ENCODE data around the gene RNF168. TPM values are rescaled to one million over a fixed set of nuclear protein-coding genes. Genes with fewer than 3 reads are reported as not detected.
"Not testable (repeated sequence)": the region's sequence is repeated elsewhere in the genome, so short reads cannot be mapped to it uniquely, and the experiment has no call there.

Gene RNF168
- polyA plus RNA-seq, 2 donors, result 5.3 to 5.7 TPM

- H3K36me3 ChIP-seq (ENCODE audit: control insufficient read depth in 2 of 2, insufficient read depth in 2 of 2, low read length in 1 of 2), result no peaks in the 10 kb centered on the region
- H3K9me3 ChIP-seq (ENCODE audit: control insufficient read depth in 2 of 2, insufficient read depth in 1 of 2, low read depth in 1 of 2, low read length in 1 of 2), result no peaks in the 10 kb centered on the region
- H3K4me1 ChIP-seq (ENCODE audit: control insufficient read depth in 2 of 2, insufficient read depth in 2 of 2, low read length in 1 of 2), result peaks cover 0 to 2% of the 10 kb centered on the region in 2 donors
- peak overlapping the region; percentile 66 to 76 for H3K27ac ChIP-seq (ENCODE audit: low read depth in 2 of 2, low read length in 1 of 2)
- no peaks in the 10 kb centered on the region for H3K27me3 ChIP-seq (ENCODE audit: control insufficient read depth in 1 of 2, insufficient read depth in 2 of 2, low read length in 2 of 2)
- 35 to 37% methylated on average over 18 of the region's 18 CpGs for WGBS, 2 donors
- H3K4me3 ChIP-seq (ENCODE audit: low read depth in 1 of 2, low read length in 2 of 2), result no peak overlapping the region
These were observed 33.9 kb upstream of the RNF168 start for GRCh38 chr3:196537319-196537984.

- Histone ChIP-seq H3K4me3 (ENCODE audit: low read depth in 1 of 2, low read length in 2 of 2) (no peak overlapping the region), H3K27me3 (ENCODE audit: control insufficient read depth in 1 of 2, insufficient read depth in 2 of 2, low read length in 2 of 2) (no peaks in the 10 kb centered on the region), H3K9me3 (ENCODE audit: control insufficient read depth in 2 of 2, insufficient read depth in 1 of 2, low read depth in 1 of 2, low read length in 1 of 2) (no peaks in the 10 kb centered on the region), H3K27ac (ENCODE audit: low read depth in 2 of 2, low read length in 1 of 2) (no peak overlapping the region), H3K4me1 (ENCODE audit: control insufficient read depth in 2 of 2, insufficient read depth in 2 of 2, low read length in 1 of 2) (peaks cover 0 to 5% of the 10 kb centered on the region in 2 donors), H3K36me3 (ENCODE audit: control insufficient read depth in 2 of 2, insufficient read depth in 2 of 2, low read length in 1 of 2) (no peaks in the 10 kb centered on the region)
- WGBS, 2 donors, result 49 to 52% methylated on average over 14 of the region's 14 CpGs
These were observed 29.7 kb upstream of the RNF168 start for GRCh38 chr3:196533260-196533681.

GRCh38 chr3:196531418-196531817, 27.9 kb upstream of the RNF168 start:
- Histone ChIP-seq H3K36me3 (ENCODE audit: control insufficient read depth in 2 of 2, insufficient read depth in 2 of 2, low read length in 1 of 2) (no peaks in the 10 kb centered on the region), H3K9me3 (ENCODE audit: control insufficient read depth in 2 of 2, insufficient read depth in 1 of 2, low read depth in 1 of 2, low read length in 1 of 2) (no peaks in the 10 kb centered on the region), H3K27ac (ENCODE audit: low read depth in 2 of 2, low read length in 1 of 2) (no peak overlapping the region), H3K4me1 (ENCODE audit: control insufficient read depth in 2 of 2, insufficient read depth in 2 of 2, low read length in 1 of 2) (peaks cover 0 to 3% of the 10 kb centered on the region in 2 donors), H3K4me3 (ENCODE audit: low read depth in 1 of 2, low read length in 2 of 2) (no peak overlapping the region), H3K27me3 (ENCODE audit: control insufficient read depth in 1 of 2, insufficient read depth in 2 of 2, low read length in 2 of 2) (no peaks in the 10 kb centered on the region)
- WGBS, 2 donors, result 61 to 71% methylated on average over 4 of the region's 4 CpGs

- Histone ChIP-seq H3K27ac (ENCODE audit: low read depth in 2 of 2, low read length in 1 of 2) (peak overlapping the region; percentile 11 to 89), H3K4me3 (ENCODE audit: low read depth in 1 of 2, low read length in 2 of 2) (peak overlapping the region; percentile 36 to 57)
These were observed 25.2 kb upstream of the RNF168 start for GRCh38 chr3:196528639-196529233.

GRCh38 chr3:196525141-196525540, 21.6 kb upstream of the RNF168 start:
- peaks cover 0 to 3% of the 10 kb centered on the region in 2 donors for H3K4me1 ChIP-seq (ENCODE audit: control insufficient read depth in 2 of 2, insufficient read depth in 2 of 2, low read length in 1 of 2)
- H3K36me3 ChIP-seq (ENCODE audit: control insufficient read depth in 2 of 2, insufficient read depth in 2 of 2, low read length in 1 of 2), result no peaks in the 10 kb centered on the region
- 83 to 86% methylated on average over 4 of the region's 4 CpGs for WGBS, 2 donors
- H3K9me3 ChIP-seq (ENCODE audit: control insufficient read depth in 2 of 2, insufficient read depth in 1 of 2, low read depth in 1 of 2, low read length in 1 of 2), result peaks cover 0 to 8% of the 10 kb centered on the region in 2 donors
- no peaks in the 10 kb centered on the region for H3K27me3 ChIP-seq (ENCODE audit: control insufficient read depth in 1 of 2, insufficient read depth in 2 of 2, low read length in 2 of 2)
- no peak overlapping the region for H3K4me3 ChIP-seq (ENCODE audit: low read depth in 1 of 2, low read length in 2 of 2)
- no peak overlapping the region for H3K27ac ChIP-seq (ENCODE audit: low read depth in 2 of 2, low read length in 1 of 2)

More at GRCh38 chr3:196528639-196529233, 25.2 kb upstream of the RNF168 start:
- H3K4me1 ChIP-seq (ENCODE audit: control insufficient read depth in 2 of 2, insufficient read depth in 2 of 2, low read length in 1 of 2), result peaks cover 0 to 3% of the 10 kb centered on the region in 2 donors
- no peaks in the 10 kb centered on the region for H3K9me3 ChIP-seq (ENCODE audit: control insufficient read depth in 2 of 2, insufficient read depth in 1 of 2, low read depth in 1 of 2, low read length in 1 of 2)
- no peaks in the 10 kb centered on the region for H3K36me3 ChIP-seq (ENCODE audit: control insufficient read depth in 2 of 2, insufficient read depth in 2 of 2, low read length in 1 of 2)
- no peaks in the 10 kb centered on the region for H3K27me3 ChIP-seq (ENCODE audit: control insufficient read depth in 1 of 2, insufficient read depth in 2 of 2, low read length in 2 of 2)
- WGBS, 2 donors, result 4 to 8% methylated on average over 51 to 52 of the region's 52 CpGs

GRCh38 chr3:196524527-196524926, 21.0 kb upstream of the RNF168 start:
- 65 to 68% methylated on average over 5 of the region's 5 CpGs for WGBS, 2 donors
- no peak overlapping the region for H3K4me3 ChIP-seq (ENCODE audit: low read depth in 1 of 2, low read length in 2 of 2)
- H3K36me3 ChIP-seq (ENCODE audit: control insufficient read depth in 2 of 2, insufficient read depth in 2 of 2, low read length in 1 of 2), result no peaks in the 10 kb centered on the region
- H3K4me1 ChIP-seq (ENCODE audit: control insufficient read depth in 2 of 2, insufficient read depth in 2 of 2, low read length in 1 of 2), result peaks cover 0 to 3% of the 10 kb centered on the region in 2 donors
- no peak overlapping the region for H3K27ac ChIP-seq (ENCODE audit: low read depth in 2 of 2, low read length in 1 of 2)
- H3K9me3 ChIP-seq (ENCODE audit: control insufficient read depth in 2 of 2, insufficient read depth in 1 of 2, low read depth in 1 of 2, low read length in 1 of 2), result peaks cover 0 to 14% of the 10 kb centered on the region in 2 donors
- H3K27me3 ChIP-seq (ENCODE audit: control insufficient read depth in 1 of 2, insufficient read depth in 2 of 2, low read length in 2 of 2), result no peaks in the 10 kb centered on the region

- Histone ChIP-seq H3K27me3 (ENCODE audit: control insufficient read depth in 1 of 2, insufficient read depth in 2 of 2, low read length in 2 of 2) (no peaks in the 10 kb centered on the region), H3K9me3 (ENCODE audit: control insufficient read depth in 2 of 2, insufficient read depth in 1 of 2, low read depth in 1 of 2, low read length in 1 of 2) (peaks cover 0 to 14% of the 10 kb centered on the region in 2 donors), H3K4me1 (ENCODE audit: control insufficient read depth in 2 of 2, insufficient read depth in 2 of 2, low read length in 1 of 2) (peaks cover 0 to 3% of the 10 kb centered on the region in 2 donors), H3K27ac (ENCODE audit: low read depth in 2 of 2, low read length in 1 of 2) (no peak overlapping the region), H3K4me3 (ENCODE audit: low read depth in 1 of 2, low read length in 2 of 2) (no peak overlapping the region), H3K36me3 (ENCODE audit: control insufficient read depth in 2 of 2, insufficient read depth in 2 of 2, low read length in 1 of 2) (no peaks in the 10 kb centered on the region)
- 96 to 97% methylated on average over 4 of the region's 4 CpGs for WGBS, 2 donors
These were observed 20.3 kb upstream of the RNF168 start for GRCh38 chr3:196523841-196524240.

GRCh38 chr3:196521291-196521690, 17.7 kb upstream of the RNF168 start:
- H3K36me3 ChIP-seq (ENCODE audit: control insufficient read depth in 2 of 2, insufficient read depth in 2 of 2, low read length in 1 of 2); H3K4me3 ChIP-seq (ENCODE audit: low read depth in 1 of 2, low read length in 2 of 2); H3K27ac ChIP-seq (ENCODE audit: low read depth in 2 of 2, low read length in 1 of 2); H3K4me1 ChIP-seq (ENCODE audit: control insufficient read depth in 2 of 2, insufficient read depth in 2 of 2, low read length in 1 of 2); H3K27me3 ChIP-seq (ENCODE audit: control insufficient read depth in 1 of 2, insufficient read depth in 2 of 2, low read length in 2 of 2): not testable (repeated sequence)
- H3K9me3 ChIP-seq (ENCODE audit: control insufficient read depth in 2 of 2, insufficient read depth in 1 of 2, low read depth in 1 of 2, low read length in 1 of 2), result peaks cover 3 to 14% of the 10 kb centered on the region in 2 donors
- 81 to 88% methylated on average over 12 of the region's 12 CpGs for WGBS, 2 donors

GRCh38 chr3:196519718-196520082, 16.1 kb upstream of the RNF168 start:
- WGBS, 2 donors, result 85% methylated on average over 5 of the region's 5 CpGs
- H3K27ac ChIP-seq (ENCODE audit: low read depth in 2 of 2, low read length in 1 of 2), result no peak overlapping the region
- no peaks in the 10 kb centered on the region for H3K36me3 ChIP-seq (ENCODE audit: control insufficient read depth in 2 of 2, insufficient read depth in 2 of 2, low read length in 1 of 2)
- no peak overlapping the region for H3K4me3 ChIP-seq (ENCODE audit: low read depth in 1 of 2, low read length in 2 of 2)
- peaks cover 3 to 14% of the 10 kb centered on the region in 2 donors for H3K9me3 ChIP-seq (ENCODE audit: control insufficient read depth in 2 of 2, insufficient read depth in 1 of 2, low read depth in 1 of 2, low read length in 1 of 2)
- no peaks in the 10 kb centered on the region for H3K27me3 ChIP-seq (ENCODE audit: control insufficient read depth in 1 of 2, insufficient read depth in 2 of 2, low read length in 2 of 2)
- H3K4me1 ChIP-seq (ENCODE audit: control insufficient read depth in 2 of 2, insufficient read depth in 2 of 2, low read length in 1 of 2), result no peaks in the 10 kb centered on the region
